ENCODE measurements around the gene KCNJ14.

GRCh38 chr19:48507911-48508439 is 52.6 kb downstream of the KCNJ14 start:
- TF ChIP-seq, protein P1, sequence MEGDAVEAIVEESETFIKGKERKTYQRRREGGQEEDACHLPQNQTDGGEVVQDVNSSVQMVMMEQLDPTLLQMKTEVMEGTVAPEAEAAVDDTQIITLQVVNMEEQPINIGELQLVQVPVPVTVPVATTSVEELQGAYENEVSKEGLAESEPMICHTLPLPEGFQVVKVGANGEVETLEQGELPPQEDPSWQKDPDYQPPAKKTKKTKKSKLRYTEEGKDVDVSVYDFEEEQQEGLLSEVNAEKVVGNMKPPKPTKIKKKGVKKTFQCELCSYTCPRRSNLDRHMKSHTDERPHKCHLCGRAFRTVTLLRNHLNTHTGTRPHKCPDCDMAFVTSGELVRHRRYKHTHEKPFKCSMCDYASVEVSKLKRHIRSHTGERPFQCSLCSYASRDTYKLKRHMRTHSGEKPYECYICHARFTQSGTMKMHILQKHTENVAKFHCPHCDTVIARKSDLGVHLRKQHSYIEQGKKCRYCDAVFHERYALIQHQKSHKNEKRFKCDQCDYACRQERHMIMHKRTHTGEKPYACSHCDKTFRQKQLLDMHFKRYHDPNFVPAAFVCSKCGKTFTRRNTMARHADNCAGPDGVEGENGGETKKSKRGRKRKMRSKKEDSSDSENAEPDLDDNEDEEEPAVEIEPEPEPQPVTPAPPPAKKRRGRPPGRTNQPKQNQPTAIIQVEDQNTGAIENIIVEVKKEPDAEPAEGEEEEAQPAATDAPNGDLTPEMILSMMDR (IDR thresholded peaks at IDR 0.05), result no peak
- TF ChIP-seq POLR2A (IDR thresholded peaks at IDR 0.05), result no peak
